AG10803 (cell line): ENCODE results near the gene USF2.
A peak's percentile ranks its signal among the peaks of the same experiment; 100 is the strongest.

Experiments
- DNase-seq: peaks from one replicate; pipeline ENCODE4 v3.0.0; 2010; ENCODE audit warnings: low read depth
- H3K4me3 ChIP-seq: 2 replicates; pipeline ENCODE4 v1.5.1; 2011; ENCODE audit warnings: mild to moderate bottlenecking, low read length, control low read depth
- CTCF ChIP-seq: conservative IDR thresholded peaks from 2 replicates; pipeline ENCODE4 v1.5.1; 2011; ENCODE audit warnings: mild to moderate bottlenecking, low read length, control low read depth, inconsistent platforms

Gene USF2

GRCh38 chr19:35262101-35262761 lies 6.5 kb upstream of the USF2 start:
- no peak for TF ChIP-seq CTCF

GRCh38 chr19:35264268-35265125 lies 4.3 kb upstream of the USF2 start:
- no peak for DNase-seq
- no peak overlapping the region for H3K4me3 ChIP-seq
- no peak for TF ChIP-seq CTCF

More at GRCh38 chr19:35262101-35262761, 6.5 kb upstream of the USF2 start:
- DNase-seq: no peak
- no peak overlapping the region for H3K4me3 ChIP-seq

GRCh38 chr19:35265126-35265899 lies 3.4 kb upstream of the USF2 start:
- DNase-seq: peak; percentile 17
- TF ChIP-seq CTCF: no peak
- no peak overlapping the region for H3K4me3 ChIP-seq

- no peak for DNase-seq
- no peak overlapping the region for H3K4me3 ChIP-seq
Observed at GRCh38 chr19:35265900-35266519, 2.8 kb upstream of the USF2 start.

GRCh38 chr19:35266520-35267352 lies 2.0 kb upstream of the USF2 start:
- TF ChIP-seq CTCF: no peak
- H3K4me3 ChIP-seq: peak overlapping the region; percentile 88
- DNase-seq: peak; percentile 15

More at GRCh38 chr19:35265900-35266519, 2.8 kb upstream of the USF2 start:
- no peak for TF ChIP-seq CTCF

GRCh38 chr19:35267353-35267817 lies 1.4 kb upstream of the USF2 start:
- TF ChIP-seq CTCF: no peak
- DNase-seq: no peak
- peak overlapping the region; percentile 88 for H3K4me3 ChIP-seq
